ENCODE results near the gene SCAPER. TPM values are rescaled to one million over a fixed set of nuclear protein-coding genes. Genes with fewer than 3 reads are reported as not detected.
"Not testable (repeated sequence)": the region's sequence is repeated elsewhere in the genome, so short reads cannot be mapped to it uniquely, and the experiment has no call there.

SCAPER gene
- total RNA-seq, 6 donors from 2014 or later, result 14.4 to 67.1 (median 27.6) TPM

DNA sequence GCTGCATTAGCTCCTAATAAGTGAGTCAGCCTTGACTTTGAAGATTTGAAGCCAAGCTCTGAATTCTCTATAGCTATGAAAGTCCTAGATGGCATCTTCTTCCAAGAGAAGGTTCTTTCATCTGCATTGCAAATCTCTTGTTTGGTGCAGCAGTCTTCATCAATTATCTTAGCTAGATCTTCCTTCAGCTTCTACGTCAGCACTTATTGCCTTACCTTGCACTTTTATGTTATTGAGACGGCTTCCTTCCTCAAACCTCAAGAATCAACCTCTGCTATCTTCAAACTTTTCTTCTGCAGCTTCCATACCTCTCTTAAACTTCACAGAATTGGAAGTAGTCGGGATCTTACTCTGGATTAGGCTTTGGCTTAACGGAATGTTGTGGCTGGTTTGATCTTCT, 167.6 kb downstream of the SCAPER start:
- TF ChIP-seq POLR2A (IDR thresholded peaks at IDR 0.05), result no peak
- TF ChIP-seq EP300 (IDR thresholded peaks at IDR 0.05), result no peak
- TF ChIP-seq, protein P1, sequence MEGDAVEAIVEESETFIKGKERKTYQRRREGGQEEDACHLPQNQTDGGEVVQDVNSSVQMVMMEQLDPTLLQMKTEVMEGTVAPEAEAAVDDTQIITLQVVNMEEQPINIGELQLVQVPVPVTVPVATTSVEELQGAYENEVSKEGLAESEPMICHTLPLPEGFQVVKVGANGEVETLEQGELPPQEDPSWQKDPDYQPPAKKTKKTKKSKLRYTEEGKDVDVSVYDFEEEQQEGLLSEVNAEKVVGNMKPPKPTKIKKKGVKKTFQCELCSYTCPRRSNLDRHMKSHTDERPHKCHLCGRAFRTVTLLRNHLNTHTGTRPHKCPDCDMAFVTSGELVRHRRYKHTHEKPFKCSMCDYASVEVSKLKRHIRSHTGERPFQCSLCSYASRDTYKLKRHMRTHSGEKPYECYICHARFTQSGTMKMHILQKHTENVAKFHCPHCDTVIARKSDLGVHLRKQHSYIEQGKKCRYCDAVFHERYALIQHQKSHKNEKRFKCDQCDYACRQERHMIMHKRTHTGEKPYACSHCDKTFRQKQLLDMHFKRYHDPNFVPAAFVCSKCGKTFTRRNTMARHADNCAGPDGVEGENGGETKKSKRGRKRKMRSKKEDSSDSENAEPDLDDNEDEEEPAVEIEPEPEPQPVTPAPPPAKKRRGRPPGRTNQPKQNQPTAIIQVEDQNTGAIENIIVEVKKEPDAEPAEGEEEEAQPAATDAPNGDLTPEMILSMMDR (IDR thresholded peaks at IDR 0.05), result no peak
- no peak for TF ChIP-seq POLR2AphosphoS5 (IDR thresholded peaks at IDR 0.05)
- H3K9me3 ChIP-seq, result no peaks in the 10 kb centered on the region
- 94 to 98% methylated on average over 4 of the region's 4 CpGs for WGBS, 2 donors
- DNase-seq, result no peak
- H3K36me3 ChIP-seq, result peaks cover 0 to 28% (median 3%) of the 10 kb centered on the region in 4 donors
- H3K4me3 ChIP-seq, result no peak overlapping the region
- no peak overlapping the region for H3K27ac ChIP-seq
- ATAC-seq (ENCODE audit: low FRiP score in 2 of 2), result no peak
- no peaks in the 10 kb centered on the region for H3K27me3 ChIP-seq
- H3K4me1 ChIP-seq, result no peaks in the 10 kb centered on the region

DNA sequence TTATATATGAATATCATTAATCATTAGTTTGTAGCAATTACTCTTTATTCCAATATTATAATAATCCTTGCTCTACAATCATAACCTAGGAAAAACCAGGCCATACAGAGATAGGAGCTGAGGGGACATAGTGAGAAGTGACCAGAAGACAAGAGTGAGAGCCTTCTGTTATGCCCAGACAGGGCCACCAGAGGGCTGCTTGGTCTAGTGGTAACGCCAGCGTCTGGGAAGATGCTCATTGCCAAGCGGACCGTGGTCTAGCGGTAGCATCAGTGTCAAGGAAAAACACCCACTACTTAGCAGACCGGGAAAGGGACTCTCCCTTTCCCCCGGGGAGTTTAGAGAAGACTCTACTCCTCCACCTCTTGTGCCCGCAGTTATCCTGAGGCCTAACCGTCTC, 172.8 kb downstream of the SCAPER start:
- ATAC-seq (ENCODE audit: low FRiP score in 2 of 2); H3K9me3 ChIP-seq; H3K27ac ChIP-seq; H3K4me1 ChIP-seq; DNase-seq; H3K4me3 ChIP-seq; H3K27me3 ChIP-seq: not testable (repeated sequence)
- peaks cover 0 to 35% (median 7%) of the 10 kb centered on the region in 4 donors for H3K36me3 ChIP-seq
- WGBS, 2 donors, result 85 to 98% methylated on average over 9 of the region's 9 CpGs

DNA sequence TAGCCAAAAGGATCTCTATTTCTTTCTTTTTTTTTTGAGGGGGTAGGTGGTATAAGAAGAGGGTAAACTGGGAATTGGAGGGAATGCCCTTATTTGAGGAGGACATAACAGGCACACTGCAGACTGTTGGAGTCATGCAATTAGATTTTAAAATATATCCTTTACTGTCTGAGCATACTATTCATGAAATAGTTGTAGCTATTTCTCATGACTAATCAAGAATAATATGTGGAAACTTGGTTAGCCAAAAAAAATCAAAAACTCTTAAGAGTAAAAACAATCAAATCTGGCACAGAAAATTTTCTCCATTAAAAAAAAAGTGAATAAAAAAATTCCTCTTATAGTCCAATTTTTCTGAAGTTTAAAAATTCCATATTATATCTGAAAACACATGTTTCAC, 174.9 kb downstream of the SCAPER start:
- Histone ChIP-seq H3K27ac (no peak overlapping the region), H3K36me3 (peaks cover 0 to 30% (median 7%) of the 10 kb centered on the region in 4 donors), H3K9me3 (no peaks in the 10 kb centered on the region), H3K27me3 (no peaks in the 10 kb centered on the region), H3K4me3 (no peak overlapping the region), H3K4me1 (no peaks in the 10 kb centered on the region)
- ATAC-seq (ENCODE audit: low FRiP score in 2 of 2) (no peak), DNase-seq (no peak)
- no peak for TF ChIP-seq EP300 (IDR thresholded peaks at IDR 0.05)
- no peak for TF ChIP-seq POLR2AphosphoS5 (IDR thresholded peaks at IDR 0.05)
- TF ChIP-seq, protein P1 (IDR thresholded peaks at IDR 0.05), result no peak

DNA sequence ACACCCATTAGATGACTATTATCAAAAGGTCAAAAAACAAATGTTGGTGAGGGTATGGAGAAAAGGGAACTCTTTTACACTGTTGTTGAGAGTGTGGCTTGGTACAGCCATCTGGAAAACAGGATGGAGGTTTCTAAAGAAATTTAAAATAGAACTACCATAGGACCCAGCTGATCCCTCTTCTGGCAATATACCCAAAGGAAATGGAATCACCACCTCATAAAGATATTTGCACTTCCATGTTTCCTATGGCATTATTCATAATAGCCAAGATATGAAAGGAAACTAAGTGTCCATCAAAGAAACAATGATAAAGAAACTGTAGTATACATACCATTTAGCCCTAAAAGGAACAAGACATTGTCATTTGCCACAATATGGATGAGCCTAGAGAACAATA, 186.3 kb downstream of the SCAPER start:
- Histone ChIP-seq H3K27ac (no peak overlapping the region), H3K9me3 (peaks cover 0 to 17% (median 2%) of the 10 kb centered on the region in 4 donors), H3K27me3 (no peaks in the 10 kb centered on the region), H3K36me3 (no peaks in the 10 kb centered on the region), H3K4me3 (no peak overlapping the region), H3K4me1 (no peaks in the 10 kb centered on the region)
- DNase-seq (no peak), ATAC-seq (ENCODE audit: low FRiP score in 2 of 2) (no peak)
- no peak for TF ChIP-seq POLR2A (IDR thresholded peaks at IDR 0.05)
- TF ChIP-seq POLR2AphosphoS5 (IDR thresholded peaks at IDR 0.05), result no peak
- TF ChIP-seq, protein P1 (IDR thresholded peaks at IDR 0.05), result no peak
- TF ChIP-seq EP300 (IDR thresholded peaks at IDR 0.05), result no peak

DNA sequence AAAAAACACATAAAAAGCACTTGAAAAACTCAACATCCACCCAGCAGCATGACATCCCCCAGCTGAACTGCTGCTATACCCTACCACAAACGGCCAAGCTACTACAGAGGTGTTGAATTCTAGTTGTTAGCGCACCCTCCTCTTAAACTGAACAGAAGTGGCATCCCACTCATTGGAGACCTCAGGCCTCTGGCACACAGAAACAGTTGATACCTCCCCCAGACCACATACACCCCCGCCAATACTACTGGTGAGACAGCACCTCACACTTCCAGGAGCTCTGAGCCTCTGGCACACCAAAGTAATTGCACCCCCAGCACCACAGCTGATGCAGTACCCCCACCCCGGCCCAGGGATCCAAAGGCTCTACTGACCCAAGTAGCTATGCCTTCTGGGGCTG, 190.2 kb downstream of the SCAPER start:
- Histone ChIP-seq H3K27me3 (no peaks in the 10 kb centered on the region), H3K36me3 (no peaks in the 10 kb centered on the region), H3K9me3 (peaks cover 0 to 17% (median 2%) of the 10 kb centered on the region in 4 donors), H3K4me1 (no peaks in the 10 kb centered on the region), H3K27ac (no peak overlapping the region), H3K4me3 (no peak overlapping the region)
- ATAC-seq (ENCODE audit: low FRiP score in 2 of 2) (no peak), DNase-seq (no peak)
- 68 to 87% methylated on average over 4 of the region's 4 CpGs for WGBS, 2 donors
- TF ChIP-seq, protein P1 (IDR thresholded peaks at IDR 0.05), result no peak
- TF ChIP-seq POLR2A (IDR thresholded peaks at IDR 0.05) (no peak), EP300 (IDR thresholded peaks at IDR 0.05) (no peak), POLR2AphosphoS5 (IDR thresholded peaks at IDR 0.05) (no peak)

Measured in upper lobe of left lung (tissue), 6 donors.